ENCODE results near the gene SPATA19. TPM values are rescaled to one million over a fixed set of nuclear protein-coding genes. Genes with fewer than 3 reads are reported as not detected.

Gene SPATA19
- total RNA-seq, 1 donor from 2014 or later: not detected

GRCh38 chr11:133819114-133819513, 26.2 kb downstream of the SPATA19 start:
- intact Hi-C loops (cut with micrococcal nuclease): no loop called here

DNA sequence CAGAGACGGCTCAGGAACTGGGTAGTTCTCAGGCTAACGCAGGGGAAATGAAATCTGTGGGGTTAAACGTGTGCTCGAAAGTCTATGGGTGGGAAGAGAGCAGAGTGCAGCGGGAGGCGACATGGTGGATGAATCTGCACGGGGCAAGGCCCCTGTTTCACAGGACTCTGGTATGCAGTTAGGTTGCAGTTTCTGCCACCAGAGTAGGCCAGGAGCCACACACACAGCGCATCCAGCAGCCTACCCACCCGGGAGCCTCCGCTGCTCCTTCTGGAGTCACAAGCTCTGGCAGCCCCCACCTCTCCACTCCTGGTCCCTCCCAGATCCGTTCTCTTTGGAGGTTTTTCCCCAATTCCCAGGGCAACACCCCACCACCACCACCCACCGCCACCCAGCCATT, 27.0 kb downstream of the SPATA19 start:
- intact Hi-C loops (cut with micrococcal nuclease): no loop called here

DNA sequence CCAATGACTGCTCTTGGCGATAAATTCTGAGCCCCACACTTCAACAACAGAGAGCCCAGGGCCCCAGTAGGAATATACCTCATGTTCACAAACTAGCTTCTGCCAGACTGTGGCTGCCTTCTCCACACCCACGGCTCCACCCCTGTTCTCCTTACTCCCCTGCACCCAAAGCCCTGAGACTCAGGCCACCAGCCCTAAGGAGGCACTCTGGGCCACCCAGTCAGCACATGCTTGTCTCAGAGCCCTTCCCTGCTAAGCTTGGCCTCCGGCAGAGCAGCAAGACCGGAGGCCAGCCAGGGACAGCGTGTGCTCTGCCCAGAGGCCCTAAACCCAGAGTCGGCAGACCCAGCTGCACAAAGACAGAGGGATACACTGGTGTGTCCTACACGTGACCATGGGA, 27.9 kb downstream of the SPATA19 start:
- intact Hi-C loops (cut with micrococcal nuclease): no loop called here

DNA sequence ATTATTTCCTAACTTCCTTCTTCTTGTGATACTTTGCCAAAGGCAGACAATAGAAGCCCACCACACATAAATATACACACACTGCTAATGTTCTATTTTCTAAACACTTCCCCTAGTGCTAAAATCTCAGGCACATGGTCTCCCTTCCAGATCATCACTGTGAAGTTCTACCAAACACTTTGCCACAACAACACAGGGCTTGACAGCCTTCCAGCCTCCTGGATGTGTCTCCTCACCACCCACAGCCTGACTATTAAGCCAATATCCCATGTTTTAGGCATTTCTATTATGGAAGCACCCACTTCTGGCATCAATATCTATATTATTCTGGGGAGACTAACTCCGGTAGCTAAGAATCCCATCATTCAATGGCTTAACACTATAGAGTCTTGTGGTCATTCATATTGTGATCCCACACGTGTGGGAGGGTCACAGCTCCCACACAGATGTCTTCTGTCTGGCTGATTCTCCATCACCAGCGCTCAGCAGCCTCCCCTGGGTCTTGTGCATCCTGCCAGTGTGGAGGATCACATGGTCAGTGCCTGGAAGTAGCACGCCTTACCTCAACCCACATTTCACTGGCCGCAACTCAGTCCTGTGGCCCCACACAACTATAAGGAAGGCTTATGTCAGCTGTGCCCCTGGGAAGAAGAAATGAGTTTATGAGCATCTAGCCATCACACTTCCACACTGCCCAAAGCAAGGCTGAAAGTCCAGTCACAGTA, 29.0 kb downstream of the SPATA19 start:
- intact Hi-C loops (cut with micrococcal nuclease): no loop called here

- intact Hi-C loops (cut with micrococcal nuclease): no loop called here
These were observed 29.7 kb downstream of the SPATA19 start for GRCh38 chr11:133815636-133816035.

GRCh38 chr11:133814588-133815100, 30.7 kb downstream of the SPATA19 start:
- intact Hi-C loops (cut with micrococcal nuclease): no loop called here

- intact Hi-C loops (cut with micrococcal nuclease): no loop called here
These were observed 33.2 kb downstream of the SPATA19 start for GRCh38 chr11:133811850-133812685.

DNA sequence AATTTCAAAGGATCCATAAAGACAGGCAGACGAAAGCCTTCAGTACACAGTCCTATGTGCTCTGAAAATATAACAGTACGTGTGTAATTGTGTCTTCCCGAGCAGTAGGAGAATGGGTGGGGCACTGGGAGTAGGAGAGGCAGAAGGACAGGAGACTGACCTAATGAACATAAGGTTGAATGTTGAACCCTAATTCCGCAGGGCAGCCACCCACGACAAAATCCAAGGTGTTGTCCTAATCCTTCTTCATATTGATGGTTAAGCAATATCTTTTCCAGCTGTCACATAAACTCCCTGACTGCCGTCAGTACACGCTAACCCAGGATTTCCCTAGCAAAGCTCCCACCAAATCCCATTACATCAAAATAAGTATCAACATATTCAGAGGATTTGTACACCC, 34.5 kb downstream of the SPATA19 start:
- intact Hi-C loops (cut with micrococcal nuclease): no loop called here

DNA sequence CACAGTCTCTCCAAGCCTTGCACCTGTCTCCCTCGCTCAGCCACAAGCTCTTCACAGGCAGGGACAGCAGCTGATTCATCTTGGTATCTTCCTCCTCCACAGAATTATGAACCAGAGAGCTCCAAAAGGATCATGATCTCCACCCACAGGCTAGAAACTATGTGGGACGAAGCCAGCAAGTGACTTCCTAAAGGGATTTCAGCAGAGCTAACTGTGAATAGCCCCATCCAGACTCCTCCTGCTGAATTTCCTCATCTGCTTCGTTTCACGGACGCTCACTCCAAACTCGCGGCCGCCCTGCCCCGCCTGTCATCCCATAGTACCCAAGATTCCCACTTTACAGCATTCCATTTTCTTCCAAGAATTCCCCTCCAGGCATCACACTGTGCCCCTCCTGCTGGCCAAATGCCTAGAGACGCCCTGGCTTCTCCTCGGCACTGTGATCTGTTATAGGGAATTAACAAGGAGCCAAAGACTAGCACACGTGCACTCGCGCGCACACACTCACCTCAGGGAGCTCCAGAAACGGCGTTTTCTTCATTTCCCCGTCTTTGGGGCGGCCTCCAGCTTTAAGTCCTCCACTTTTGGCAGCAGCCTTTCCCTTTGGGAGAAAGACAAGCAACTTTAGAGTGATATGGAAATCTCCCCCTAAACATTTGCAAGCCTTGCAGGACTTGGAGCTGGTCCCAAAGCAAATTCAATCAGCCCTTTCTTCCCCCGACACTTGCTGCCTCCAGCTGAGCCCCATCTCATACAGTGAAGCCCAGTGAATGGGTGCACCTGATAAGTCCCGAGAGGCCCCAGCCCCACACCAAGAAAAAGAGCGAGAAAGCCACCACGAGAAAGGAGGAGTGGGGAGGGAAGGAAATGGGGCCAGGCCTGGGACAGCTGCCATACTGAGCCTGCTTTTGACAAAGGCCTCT, 35.5 kb downstream of the SPATA19 start:
- intact Hi-C loops (cut with micrococcal nuclease): no loop called here

GRCh38 chr11:133808393-133809140, 36.7 kb downstream of the SPATA19 start:
- intact Hi-C loops (cut with micrococcal nuclease): no loop called here

DNA sequence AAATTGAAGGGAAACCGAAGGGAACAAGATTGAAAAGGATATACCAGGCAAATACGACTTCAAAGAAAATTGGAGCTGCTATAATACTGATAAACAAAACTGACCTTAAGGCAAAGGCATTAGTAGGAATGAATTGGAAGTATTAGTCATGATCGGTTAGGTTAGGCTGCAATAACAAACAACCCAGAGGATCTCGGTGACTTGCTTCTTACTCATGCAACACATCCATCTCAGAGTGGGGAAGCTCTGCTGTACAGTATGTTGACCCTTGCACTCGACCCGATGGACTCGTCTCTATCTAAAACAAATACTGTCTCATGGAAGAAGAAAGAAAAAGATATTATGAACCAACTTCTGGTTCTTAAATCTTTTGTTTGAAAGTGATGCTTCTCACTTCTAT, 42.3 kb downstream of the SPATA19 start:
- intact Hi-C loops (cut with micrococcal nuclease): no loop called here

- intact Hi-C loops (cut with micrococcal nuclease): no loop called here
These were observed 44.0 kb downstream of the SPATA19 start for GRCh38 chr11:133801356-133801755.

GRCh38 chr11:133800666-133801065, 44.6 kb downstream of the SPATA19 start:
- intact Hi-C loops (cut with micrococcal nuclease): no loop called here

GRCh38 chr11:133797554-133797953, 47.8 kb downstream of the SPATA19 start:
- intact Hi-C loops (cut with micrococcal nuclease): no loop called here

GRCh38 chr11:133796043-133796795, 49.1 kb downstream of the SPATA19 start:
- intact Hi-C loops (cut with micrococcal nuclease): no loop called here

DNA sequence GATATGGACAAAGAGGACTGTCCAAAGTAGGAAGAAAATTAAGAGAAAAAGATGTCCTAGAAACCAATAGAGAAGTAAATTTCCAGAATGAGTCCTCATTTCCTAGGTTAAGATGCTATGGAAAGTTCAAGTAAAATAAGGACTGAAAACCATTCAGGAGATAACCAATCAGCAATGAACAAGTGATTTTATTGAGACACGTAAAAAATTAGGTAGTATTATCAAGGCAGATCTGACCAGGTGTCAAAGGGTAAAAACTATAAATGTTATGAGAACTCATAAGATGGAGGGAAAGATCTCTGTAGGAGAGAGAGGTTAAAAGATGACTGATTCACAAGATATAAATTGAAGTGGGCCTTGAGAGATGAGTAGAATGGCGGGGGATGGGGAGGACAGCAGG, 50.2 kb downstream of the SPATA19 start:
- intact Hi-C loops (cut with micrococcal nuclease): no loop called here

- intact Hi-C loops (cut with micrococcal nuclease): no loop called here
These were observed 51.1 kb downstream of the SPATA19 start for GRCh38 chr11:133794205-133794604.

DNA sequence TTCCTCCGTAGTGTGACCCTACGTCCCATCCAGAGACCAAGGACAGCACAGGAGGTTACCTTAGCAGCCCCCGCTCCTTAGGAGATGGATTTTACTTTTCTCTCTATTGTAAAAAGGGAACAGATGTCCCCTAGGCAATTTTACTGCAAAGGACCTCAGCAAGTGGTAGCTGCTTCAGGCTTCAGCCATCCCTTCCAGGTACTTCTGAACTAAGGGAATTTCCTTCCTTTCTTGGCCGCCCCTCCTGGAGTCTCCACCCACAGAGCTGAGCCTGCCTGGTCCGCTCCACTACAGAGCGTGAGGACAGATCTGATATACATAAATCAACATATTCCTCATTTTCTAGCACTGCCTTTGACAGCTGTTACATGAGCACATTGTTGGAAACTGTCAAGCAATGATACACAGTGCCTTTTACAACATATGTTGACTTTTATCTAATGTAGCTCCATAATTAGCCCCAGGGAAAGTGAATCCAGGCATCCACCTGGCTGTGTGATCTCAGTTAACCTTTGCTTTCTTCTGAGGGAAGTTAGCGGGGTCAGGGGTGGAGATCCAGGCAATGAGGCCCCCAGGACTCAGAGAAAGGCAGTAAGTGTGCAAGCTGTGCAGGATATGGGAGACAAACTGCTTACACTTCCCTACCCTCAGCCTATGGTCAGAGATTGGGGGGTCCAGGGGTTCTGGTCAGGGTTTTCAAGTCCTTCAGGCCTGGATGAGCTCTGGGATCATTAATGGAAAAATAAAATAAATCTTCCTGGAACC, 51.9 kb downstream of the SPATA19 start:
- intact Hi-C loops (cut with micrococcal nuclease): no loop called here

DNA sequence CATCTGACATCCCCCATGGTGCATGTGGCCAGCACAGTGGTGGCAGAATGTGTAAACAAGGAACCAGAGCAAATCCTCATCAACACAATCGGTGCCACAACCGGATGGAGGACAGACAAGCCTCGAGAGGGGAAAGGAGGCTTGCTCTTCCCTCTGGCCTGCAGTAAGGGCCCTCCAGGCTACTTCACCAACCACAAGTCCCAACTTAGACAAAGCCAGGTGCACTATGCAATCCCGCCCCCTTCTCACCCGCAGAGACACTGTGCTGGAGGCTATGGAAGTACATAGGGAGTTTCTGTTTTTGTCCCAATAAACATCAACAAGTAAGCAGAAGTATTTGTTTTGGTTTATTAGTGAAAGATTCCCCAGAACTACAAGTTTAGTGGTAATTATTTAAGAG, 54.3 kb downstream of the SPATA19 start:
- intact Hi-C loops (cut with micrococcal nuclease): no loop called here
